Omental fat pad (tissue), 4 donors: ENCODE data around the gene ESRRG. TPM values are rescaled to one million over a fixed set of nuclear protein-coding genes. Genes with fewer than 3 reads are reported as not detected.
"Not testable (repeated sequence)": the region's sequence is repeated elsewhere in the genome, so short reads cannot be mapped to it uniquely, and the experiment has no call there.

Experiments used
- ATAC-seq: fragments of 150-250 bp; one replicate; pipeline ENCODE4 v1.9.1; 2016; ENCODE audit warnings: mild to moderate bottlenecking, moderate library complexity; ENCODE audit not compliant: low FRiP score
- DNase-seq: peaks from one replicate; pipeline ENCODE4 v3.0.0-alpha.2; 2019; ENCODE audit warnings: low spot score
- CTCF ChIP-seq, 3 donors: fragments of 450-650 bp; IDR thresholded peaks; one replicate each; pipeline ENCODE4 v1.5.1; 2016 to 2017; ENCODE audit warnings: antibody characterized with exemption in 3 of 3, mild to moderate bottlenecking in 3 of 3, moderate library complexity in 2 of 3
- total RNA-seq, 4 donors: library from RNA; depleted of rRNA; stranded (reverse); fragments of >200 nt; gene quantifications; one replicate each; pipeline ENCODE4 v1.1.0, GENCODE V29; 2016

The ESRRG gene
- total RNA-seq, 4 donors from 2014 or later = 0.09 to 0.56 (median 0.22) TPM

- ATAC-seq (no peak), DNase-seq (no peak)
- no peak for TF ChIP-seq CTCF (IDR thresholded peaks at IDR 0.05)
Measured at GRCh38 chr1:216535751-216536150, 187.5 kb downstream of the ESRRG start.

- TF ChIP-seq CTCF (IDR thresholded peaks at IDR 0.05) = no peak
- ATAC-seq (no peak), DNase-seq (no peak)
Measured at GRCh38 chr1:216535059-216535458, 188.2 kb downstream of the ESRRG start.

- DNase-seq (no peak), ATAC-seq (no peak)
- TF ChIP-seq CTCF (IDR thresholded peaks at IDR 0.05) = no peak
Measured at GRCh38 chr1:216533776-216534175, 189.5 kb downstream of the ESRRG start.

GRCh38 chr1:216532251-216532798 is 190.9 kb downstream of the ESRRG start:
- no peak for TF ChIP-seq CTCF (IDR thresholded peaks at IDR 0.05)
- ATAC-seq (no peak), DNase-seq (no peak)

GRCh38 chr1:216531263-216532239 is 191.7 kb downstream of the ESRRG start:
- ATAC-seq = peak; percentile 68
- no peak for TF ChIP-seq CTCF (IDR thresholded peaks at IDR 0.05)
- DNase-seq = no peak

- ATAC-seq, DNase-seq: not testable (repeated sequence)
Measured at GRCh38 chr1:216529851-216530250, 193.4 kb downstream of the ESRRG start.

GRCh38 chr1:216528816-216529215 is 194.4 kb downstream of the ESRRG start:
- no peak for ATAC-seq
- DNase-seq = no peak
- no peak for TF ChIP-seq CTCF (IDR thresholded peaks at IDR 0.05)
